Liver (tissue), 9 donors: ENCODE data around the gene TH. TPM values are rescaled to one million over a fixed set of nuclear protein-coding genes. Genes with fewer than 3 reads are reported as not detected.

ENCODE experiments used
- DNase-seq: peaks from one replicate; pipeline ENCODE4 v3.0.0-alpha.2; 2017; ENCODE audit warnings: low spot score
- H3K27ac ChIP-seq, 2 donors: one replicate each; pipeline ENCODE4 v1.7.0; 2013; ENCODE audit warnings: inconsistent platforms in 2 of 2, low read length in 2 of 2, control low read depth in 1 of 2, low read depth in 1 of 2, mild to moderate bottlenecking in 1 of 2
- H3K27me3 ChIP-seq, 4 donors: one replicate each; pipeline versions ENCODE4 v1.6.1 to v1.7.0; 2013; ENCODE audit warnings: low read length in 3 of 4, inconsistent platforms in 1 of 4, mild to moderate bottlenecking in 1 of 4, moderate library complexity in 1 of 4; ENCODE audit not compliant: control insufficient read depth in 4 of 4, insufficient read depth in 4 of 4
- H3K36me3 ChIP-seq, 4 donors: one replicate each; pipeline versions ENCODE4 v1.6.1 to v1.7.0; 2013; ENCODE audit warnings: low read length in 3 of 4, mild to moderate bottlenecking in 3 of 4, low read depth in 1 of 4, moderate library complexity in 1 of 4; ENCODE audit not compliant: control insufficient read depth in 4 of 4, insufficient read depth in 3 of 4
- H3K4me1 ChIP-seq, 4 donors: one replicate each; pipeline versions ENCODE4 v1.6.1 to v1.7.0; 2013; ENCODE audit warnings: low read length in 3 of 4, mild to moderate bottlenecking in 3 of 4, moderate library complexity in 1 of 4; ENCODE audit not compliant: control insufficient read depth in 4 of 4, insufficient read depth in 4 of 4
- H3K4me3 ChIP-seq, 3 donors: one replicate each; pipeline versions ENCODE4 v1.6.1 to v1.7.0; 2013; ENCODE audit warnings: low read length in 3 of 3, control low read depth in 1 of 3, low read depth in 1 of 3, mild to moderate bottlenecking in 1 of 3
- H3K9ac ChIP-seq, 2 donors: one replicate each; pipeline ENCODE4 v1.7.0; 2013; ENCODE audit warnings: low read length in 2 of 2, mild to moderate bottlenecking in 2 of 2, moderate library complexity in 2 of 2, control low read depth in 1 of 2, low read depth in 1 of 2
- H3K9me3 ChIP-seq, 4 donors: one replicate each; pipeline versions ENCODE4 v1.6.1 to v1.7.0; 2013; ENCODE audit warnings: low read length in 3 of 4; ENCODE audit not compliant: control insufficient read depth in 4 of 4
- CTCF ChIP-seq: fragments of 150-350 bp; IDR thresholded peaks from 2 replicates; pipeline ENCODE4 v1.5.1; 2017; ENCODE audit warnings: improper control_type of control experiment, low read depth, low read length; ENCODE audit not compliant: missing input control
- EGR1 ChIP-seq, 2 donors: IDR thresholded peaks; 2 replicates each; pipeline ENCODE4 v1.6.1; 2016 to 2018; ENCODE audit warnings: antibody characterized with exemption in 2 of 2, low read depth in 2 of 2
- GABPA ChIP-seq, 2 donors: IDR thresholded peaks in 1 of 2; conservative IDR thresholded peaks in 1 of 2; 2 replicates each; pipeline ENCODE4 v1.6.1; 2016; ENCODE audit warnings: antibody characterized with exemption in 2 of 2, mild to moderate bottlenecking in 1 of 2, moderate library complexity in 1 of 2
- RAD21 ChIP-seq, 2 donors: IDR thresholded peaks; 2 replicates each; pipeline ENCODE4 v1.6.1; 2016; ENCODE audit warnings: antibody characterized with exemption in 2 of 2, mild to moderate bottlenecking in 2 of 2
- REST ChIP-seq: IDR thresholded peaks from 2 replicates; pipeline ENCODE4 v1.6.1; 2016; ENCODE audit warnings: antibody characterized with exemption, mild to moderate bottlenecking
- SP1 ChIP-seq: IDR thresholded peaks from 2 replicates; pipeline ENCODE4 v1.6.1; 2018; ENCODE audit warnings: antibody characterized with exemption, mild to moderate bottlenecking
- YY1 ChIP-seq: IDR thresholded peaks from 2 replicates; pipeline ENCODE4 v1.6.1; 2016; ENCODE audit warnings: antibody characterized with exemption, mild to moderate bottlenecking
- WGBS: extraction: QIAGEN DNeasy Blood & Tissue Kit; methylation state at CpG from one replicate; pipeline ENCODE4 v1.1.7; 2013; 5-methylcytosine and 5-hydroxymethylcytosine counted together
- polyA plus RNA-seq, 2 donors: library from polyadenylated mRNA; stranded (reverse) in 1 of 2; unstranded in 1 of 2; fragments of 200-250 nt in 1 of 2; fragments of >200 nt in 1 of 2; fragmentation: Nextera tagmentation in 1 of 2; extraction: Ambion mirVana in 1 of 2; gene quantifications; one replicate each; pipeline versions ENCODE4 v1.2.1 to v1.2.3, GENCODE V29; 2013 to 2015
- total RNA-seq, 2 donors: library from RNA; depleted of rRNA; stranded (reverse); fragments of >200 nt; gene quantifications; one replicate each; pipeline ENCODE4 v1.2.3, GENCODE V29; 2014
- TF ChIP-seq, protein P1 (sequence below): IDR thresholded peaks from 2 replicates; pipeline ENCODE4 v1.6.1; 2016; ENCODE audit warnings: antibody characterized with exemption
- donor health status: healthy.
- donor health status: healthy.
- donor health status: healthy.
- donor health status: healthy.
- donor health status: healthy.

TH gene
- total and polyA plus RNA-seq, 4 donors = 0.13 to 0.24 TPM; not detected in 2

DNA sequence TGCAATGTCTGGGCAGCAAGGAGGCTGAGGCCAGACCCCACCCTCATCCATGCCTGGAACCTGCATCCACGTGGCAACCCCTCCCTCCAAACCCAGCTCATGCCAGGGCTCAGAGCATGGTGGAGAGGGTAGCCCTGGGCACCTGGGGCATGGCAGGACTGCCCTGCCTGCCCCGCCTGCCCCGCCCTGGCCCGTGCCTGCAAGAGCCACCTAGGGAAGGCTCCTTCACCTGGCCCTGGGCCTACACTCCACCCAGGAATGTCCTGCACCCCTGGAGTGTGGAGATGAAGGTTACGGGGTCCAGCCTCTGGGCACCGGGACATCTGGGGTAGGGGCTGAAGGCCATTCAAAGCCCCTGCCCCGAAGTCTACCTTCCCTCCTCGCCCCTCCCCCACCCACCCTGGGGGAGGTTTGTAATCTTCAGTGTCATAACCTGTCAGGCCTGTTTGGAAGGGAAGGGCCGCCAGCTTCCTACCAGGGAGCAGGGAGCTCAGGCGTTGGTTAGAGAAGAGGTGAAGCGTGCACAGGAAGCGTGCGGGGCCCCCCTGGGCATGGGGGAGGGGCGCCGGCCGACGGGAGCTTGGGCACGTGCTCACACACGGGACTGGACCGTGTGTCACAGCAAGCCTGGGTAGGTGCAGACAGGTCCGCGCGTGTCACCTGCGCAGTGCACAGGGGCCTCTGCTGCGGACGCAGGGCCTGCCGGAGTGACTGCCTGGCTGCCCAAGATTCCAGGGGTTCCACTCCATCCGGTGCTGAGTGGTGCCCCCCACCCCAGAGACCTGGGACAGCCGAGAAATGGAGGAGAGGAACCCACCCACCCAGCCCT is 30.7 kb upstream of the TH start:
- no peak overlapping the region for H3K9ac ChIP-seq
- WGBS = 60% methylated on average over 29 of the region's 29 CpGs
- TF ChIP-seq, protein P1, sequence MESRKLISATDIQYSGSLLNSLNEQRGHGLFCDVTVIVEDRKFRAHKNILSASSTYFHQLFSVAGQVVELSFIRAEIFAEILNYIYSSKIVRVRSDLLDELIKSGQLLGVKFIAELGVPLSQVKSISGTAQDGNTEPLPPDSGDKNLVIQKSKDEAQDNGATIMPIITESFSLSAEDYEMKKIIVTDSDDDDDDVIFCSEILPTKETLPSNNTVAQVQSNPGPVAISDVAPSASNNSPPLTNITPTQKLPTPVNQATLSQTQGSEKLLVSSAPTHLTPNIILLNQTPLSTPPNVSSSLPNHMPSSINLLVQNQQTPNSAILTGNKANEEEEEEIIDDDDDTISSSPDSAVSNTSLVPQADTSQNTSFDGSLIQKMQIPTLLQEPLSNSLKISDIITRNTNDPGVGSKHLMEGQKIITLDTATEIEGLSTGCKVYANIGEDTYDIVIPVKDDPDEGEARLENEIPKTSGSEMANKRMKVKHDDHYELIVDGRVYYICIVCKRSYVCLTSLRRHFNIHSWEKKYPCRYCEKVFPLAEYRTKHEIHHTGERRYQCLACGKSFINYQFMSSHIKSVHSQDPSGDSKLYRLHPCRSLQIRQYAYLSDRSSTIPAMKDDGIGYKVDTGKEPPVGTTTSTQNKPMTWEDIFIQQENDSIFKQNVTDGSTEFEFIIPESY = no peak
- TF ChIP-seq CTCF (no peak), SP1 (no peak), RAD21 (IDR thresholded peaks at IDR 0.05) (no peak), REST (no peak)
- H3K27me3 ChIP-seq = no peaks in the 10 kb centered on the region
- no peak for DNase-seq
- no peak overlapping the region for H3K27ac ChIP-seq
- no peaks in the 10 kb centered on the region for H3K4me1 ChIP-seq
- H3K36me3 ChIP-seq = no peaks in the 10 kb centered on the region
- no peak overlapping the region for H3K4me3 ChIP-seq
- peaks cover 0 to 4% (median 1%) of the 10 kb centered on the region in 4 donors for H3K9me3 ChIP-seq

- Histone ChIP-seq H3K4me3 (no peak overlapping the region), H3K4me1 (no peaks in the 10 kb centered on the region)
Measured at GRCh38 chr11:2201542-2201941, 29.9 kb upstream of the TH start.

More at GRCh38 chr11:2201542-2201941, 29.9 kb upstream of the TH start:
- 82% methylated on average over 2 of the region's 2 CpGs for WGBS
- H3K36me3 ChIP-seq = no peaks in the 10 kb centered on the region
- no peak overlapping the region for H3K27ac ChIP-seq
- TF ChIP-seq GABPA (IDR thresholded peaks at IDR 0.05 in 1 of 2, conservative IDR thresholded peaks at IDR 0.05 in 1 of 2) (no peak), EGR1 (IDR thresholded peaks at IDR 0.05; ENCODE audit: low read depth in 2 of 2) (no peak), CTCF (no peak), YY1 (no peak), REST (no peak)
- no peak for DNase-seq
- no peaks in the 10 kb centered on the region for H3K9me3 ChIP-seq
- H3K9ac ChIP-seq = no peak overlapping the region
- no peaks in the 10 kb centered on the region for H3K27me3 ChIP-seq
